GM19240 (cell line): ENCODE measurements around the gene LIMD2.

ENCODE experiments used
- DNase-seq: peaks from one replicate; pipeline ENCODE4 v3.0.0; 2011; ENCODE audit warnings: low spot score; ENCODE audit not compliant: insufficient read length

The LIMD2 gene

GRCh38 chr17:63701456-63701820 is 1.5 kb upstream of the LIMD2 start:
- no peak for DNase-seq

- DNase-seq, result no peak
These were observed 867 bp upstream of the LIMD2 start for GRCh38 chr17:63700528-63701455.

DNA sequence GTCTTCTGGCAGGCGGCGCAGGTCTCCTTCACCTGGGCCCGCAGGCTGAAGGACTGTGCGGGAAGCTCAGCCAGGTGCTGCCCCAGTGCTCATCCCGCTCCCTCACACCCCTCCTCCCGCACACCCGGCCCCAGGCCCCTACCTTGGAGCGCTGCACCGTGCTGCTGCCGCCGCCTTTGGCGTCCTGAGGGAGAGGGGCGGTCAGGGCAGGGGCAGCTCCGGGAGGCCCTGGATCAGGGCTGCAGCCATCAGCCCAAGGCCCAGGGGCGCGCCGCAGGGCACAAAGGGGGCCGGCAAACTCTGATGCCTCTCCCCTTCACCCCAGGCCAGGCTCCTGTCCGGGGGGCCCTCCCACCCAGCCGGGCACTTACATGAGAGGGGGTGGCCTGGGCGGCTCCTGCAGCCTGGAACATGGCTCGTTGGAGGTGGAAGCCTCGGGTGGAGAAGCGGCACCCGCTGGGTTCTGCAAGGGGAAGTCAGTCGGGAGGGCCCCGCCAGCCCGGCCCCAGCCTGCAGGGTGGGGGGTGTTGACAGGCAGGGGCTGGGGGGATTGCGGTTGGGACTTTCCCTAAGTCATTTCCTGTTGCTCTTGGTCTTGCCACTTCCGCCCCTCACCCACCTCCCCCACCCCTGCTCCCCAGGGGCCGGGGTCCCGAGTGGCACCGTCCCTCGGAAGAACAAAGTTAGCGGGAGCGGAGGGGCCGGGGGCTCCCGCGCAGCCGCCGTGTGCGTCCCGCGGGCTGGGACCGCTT is 863 bp downstream of the LIMD2 start:
- no peak for DNase-seq

GRCh38 chr17:63698381-63698885 is 1.5 kb downstream of the LIMD2 start:
- DNase-seq, result no peak

DNA sequence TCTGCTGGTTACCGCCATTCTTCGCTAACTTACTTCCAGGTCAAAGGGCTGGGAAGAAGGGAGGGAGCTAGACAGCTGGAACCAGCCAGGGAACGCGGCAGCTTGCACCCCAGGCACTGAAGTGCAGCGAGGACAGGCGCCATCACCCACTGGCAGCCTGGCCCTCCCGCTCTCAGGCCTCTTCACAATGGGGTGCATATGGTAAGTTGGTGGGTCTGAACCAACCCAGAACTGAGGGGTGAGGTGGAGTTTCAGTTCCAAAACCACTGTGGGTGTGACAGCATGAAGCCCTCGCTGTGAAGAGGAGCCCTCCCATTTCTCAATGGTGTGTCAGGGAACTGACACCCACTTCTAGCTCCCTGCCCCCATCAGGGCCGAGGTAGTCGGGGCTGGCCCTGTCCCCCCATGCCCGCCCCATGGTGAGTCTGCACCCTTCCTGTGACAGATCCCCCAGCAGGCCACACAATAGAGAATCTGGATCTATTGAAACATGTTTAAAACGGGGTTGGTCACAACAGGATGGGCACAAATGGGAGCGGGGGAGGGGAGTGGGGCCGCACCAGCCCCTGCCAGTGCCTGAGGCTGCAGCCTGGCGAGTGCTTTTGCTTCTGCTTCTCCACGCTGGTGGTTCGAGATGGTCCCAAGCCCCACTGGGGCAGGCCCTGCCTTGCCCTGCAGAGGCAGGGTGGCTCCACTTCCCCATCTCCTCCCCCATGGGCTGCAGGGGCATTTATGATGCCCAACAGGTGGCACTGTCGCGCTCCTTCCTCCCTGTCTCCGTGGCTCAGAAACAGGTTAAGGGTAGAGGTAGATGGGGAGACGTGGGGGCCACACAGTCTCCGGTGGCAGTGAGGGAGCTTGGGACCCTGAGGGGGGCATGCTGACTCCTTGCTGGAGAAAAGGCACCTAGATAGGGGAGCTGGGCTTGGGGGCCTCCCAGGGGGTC is 2.3 kb downstream of the LIMD2 start:
- peak; percentile 57 for DNase-seq

- DNase-seq, result peak; percentile 30
These were observed 3.5 kb downstream of the LIMD2 start for GRCh38 chr17:63696381-63696961.

DNA sequence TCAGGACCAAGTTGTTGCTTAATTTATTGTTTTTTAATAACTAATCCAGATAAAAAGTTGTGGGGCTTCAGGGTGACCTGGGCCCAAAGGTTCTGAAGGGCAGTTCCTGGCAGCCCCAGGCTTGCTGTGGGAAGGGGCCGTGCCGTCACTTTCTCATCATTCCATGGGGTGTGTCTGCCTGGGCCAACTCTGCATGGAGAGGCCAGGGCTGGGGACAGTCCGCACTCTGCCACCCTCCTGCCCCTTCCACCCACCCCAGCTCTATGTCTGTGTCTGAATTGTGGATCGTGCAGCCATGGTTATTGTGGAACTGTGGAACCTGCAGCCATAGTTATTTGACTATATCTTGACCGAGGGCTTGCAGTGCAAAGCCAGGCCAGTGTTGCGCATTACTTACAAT is 4.0 kb downstream of the LIMD2 start:
- no peak for DNase-seq

GRCh38 chr17:63694950-63695773 is 4.8 kb downstream of the LIMD2 start:
- no peak for DNase-seq

GRCh38 chr17:63694229-63694949 is 5.5 kb downstream of the LIMD2 start:
- no peak for DNase-seq

GRCh38 chr17:63693411-63694113 is 6.4 kb downstream of the LIMD2 start:
- no peak for DNase-seq

DNA sequence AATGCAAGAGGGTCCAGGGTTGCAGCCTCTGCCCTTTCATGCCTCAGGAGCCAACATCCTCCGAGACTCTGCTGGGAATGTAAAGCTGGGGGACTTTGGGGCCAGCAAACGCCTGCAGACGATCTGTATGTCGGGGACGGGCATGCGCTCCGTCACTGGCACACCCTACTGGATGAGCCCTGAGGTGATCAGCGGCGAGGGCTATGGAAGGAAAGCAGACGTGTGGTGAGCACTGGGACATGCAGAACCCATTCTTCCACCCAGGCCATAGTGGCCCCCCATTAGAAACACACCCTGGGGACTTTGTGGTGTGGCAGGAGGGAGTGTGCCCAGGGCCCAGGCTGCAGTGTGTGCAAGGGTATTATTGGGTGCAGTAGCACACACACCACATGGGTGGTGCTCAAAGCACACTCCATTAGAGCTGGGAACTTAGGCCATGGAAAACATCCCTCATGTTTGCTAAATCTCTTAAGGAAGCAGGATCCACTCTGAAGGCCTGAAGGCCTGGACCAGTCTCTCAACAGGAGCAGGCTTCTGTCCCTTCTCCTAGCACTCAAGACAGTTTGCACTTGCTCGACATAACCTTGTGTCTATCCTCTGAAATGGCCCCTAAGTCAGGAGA is 7.6 kb downstream of the LIMD2 start:
- no peak for DNase-seq

DNA sequence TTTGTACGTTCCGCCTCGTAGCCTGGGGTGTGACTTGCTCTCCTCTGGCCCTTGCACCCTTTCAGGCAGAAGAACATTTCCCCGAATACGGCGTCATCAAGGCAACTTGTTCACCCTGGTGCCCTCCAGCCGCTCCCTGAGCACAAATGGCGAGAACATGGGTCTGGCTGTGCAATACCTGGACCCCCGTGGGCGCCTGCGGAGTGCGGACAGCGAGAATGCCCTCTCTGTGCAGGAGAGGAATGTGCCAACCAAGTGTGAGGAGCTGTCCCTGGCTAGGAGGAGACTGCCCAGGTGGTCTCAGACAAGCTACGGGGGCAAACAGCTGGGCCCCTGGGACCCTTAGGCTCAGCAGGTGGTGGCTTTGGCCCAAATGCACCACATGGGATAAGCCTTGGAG is 10.4 kb downstream of the LIMD2 start:
- no peak for DNase-seq

DNA sequence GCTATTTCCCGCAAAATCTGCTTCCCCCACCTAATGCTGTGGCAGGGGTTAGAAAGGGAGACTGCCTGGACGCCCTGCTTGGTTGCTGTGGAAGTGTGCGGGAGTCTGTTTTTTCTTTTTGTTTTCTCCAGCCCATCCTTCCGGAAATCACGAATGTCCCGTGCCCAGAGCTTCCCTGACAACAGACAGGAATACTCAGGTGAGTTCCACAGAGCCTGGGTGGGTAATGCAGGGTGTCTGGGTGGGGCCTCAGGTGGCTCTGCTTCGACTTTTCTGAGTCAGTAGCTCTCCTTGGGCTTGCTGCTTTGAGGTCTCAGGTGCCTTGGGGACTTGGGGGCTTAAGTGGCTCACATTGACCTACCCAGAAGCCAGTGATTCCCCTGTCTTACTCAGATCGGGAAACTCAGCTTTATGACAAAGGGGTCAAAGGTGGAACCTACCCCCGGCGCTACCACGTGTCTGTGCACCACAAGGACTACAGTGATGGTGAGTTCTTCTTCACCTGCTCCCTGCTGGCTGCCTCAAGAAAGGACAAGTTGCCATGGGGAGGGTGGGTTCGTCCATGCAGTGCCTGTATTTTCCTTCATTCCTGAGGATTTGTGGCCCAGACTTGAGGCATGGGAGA is 11.4 kb downstream of the LIMD2 start:
- no peak for DNase-seq

DNA sequence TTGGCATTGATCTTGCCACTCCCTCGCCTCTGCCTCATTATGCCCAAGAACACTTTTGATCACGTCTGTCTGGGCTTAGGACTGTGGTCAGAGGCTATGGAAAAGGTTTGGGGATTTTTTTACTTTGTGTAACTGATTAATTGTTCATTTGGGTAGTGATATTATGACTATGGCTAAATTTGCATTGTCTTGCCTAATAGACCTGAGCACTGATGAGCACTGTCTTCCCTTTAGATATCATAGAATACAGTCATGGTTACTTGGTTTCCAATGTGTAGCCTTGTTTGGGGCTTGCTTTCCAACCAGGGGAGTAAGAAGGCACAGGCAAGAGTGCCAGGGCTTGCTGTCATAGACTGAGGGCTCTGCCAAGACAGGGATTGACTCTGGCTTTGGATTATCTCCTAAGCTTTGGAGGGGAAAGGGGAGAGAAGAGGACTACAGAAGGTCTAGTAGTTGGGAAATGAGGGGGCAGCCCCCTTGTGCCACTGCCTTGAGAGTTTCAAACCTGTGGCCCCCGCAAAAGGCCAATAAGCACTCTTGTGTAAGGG is 13.7 kb downstream of the LIMD2 start:
- no peak for DNase-seq

- DNase-seq, result no peak
These were observed 14.3 kb downstream of the LIMD2 start for GRCh38 chr17:63685578-63685977.

DNA sequence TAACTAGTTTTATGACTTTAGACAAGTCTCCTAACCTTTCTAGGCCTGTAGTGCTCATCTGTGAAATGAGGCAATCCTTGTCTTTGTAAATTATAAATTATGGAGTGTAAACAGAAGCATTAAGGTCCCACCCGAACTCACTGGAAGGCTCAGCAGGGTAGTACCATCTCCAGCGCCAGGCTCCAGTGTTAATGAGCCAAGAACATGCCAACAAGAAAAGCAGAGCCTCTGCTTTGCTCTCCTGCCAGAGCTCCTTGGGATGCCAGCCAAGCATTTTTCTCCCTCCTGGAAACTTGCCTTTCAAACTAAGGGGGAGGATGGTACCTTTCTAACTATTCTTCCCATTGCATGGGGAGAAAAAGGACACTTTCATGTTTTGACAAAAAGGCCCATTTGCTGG is 14.9 kb downstream of the LIMD2 start:
- no peak for DNase-seq

DNA sequence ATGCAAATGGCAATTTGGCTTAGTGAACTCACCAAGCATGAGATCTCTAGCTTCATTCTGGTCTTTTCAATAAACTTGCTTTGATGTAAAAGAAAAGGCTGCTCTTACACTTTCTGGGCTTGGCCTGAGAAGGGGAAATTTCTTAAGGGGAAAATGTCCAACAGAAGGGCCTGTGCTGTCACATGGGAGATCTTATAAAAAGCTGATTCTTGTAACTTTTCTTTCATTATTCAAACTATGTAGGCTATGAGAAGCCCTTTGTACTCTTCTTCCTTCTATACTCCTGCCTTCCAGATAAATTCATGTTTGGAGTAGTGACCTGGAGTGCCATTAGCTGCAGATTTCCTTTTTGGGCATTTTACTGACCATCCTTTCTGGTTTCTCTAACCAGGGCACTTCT is 16.9 kb downstream of the LIMD2 start:
- DNase-seq, result no peak

DNA sequence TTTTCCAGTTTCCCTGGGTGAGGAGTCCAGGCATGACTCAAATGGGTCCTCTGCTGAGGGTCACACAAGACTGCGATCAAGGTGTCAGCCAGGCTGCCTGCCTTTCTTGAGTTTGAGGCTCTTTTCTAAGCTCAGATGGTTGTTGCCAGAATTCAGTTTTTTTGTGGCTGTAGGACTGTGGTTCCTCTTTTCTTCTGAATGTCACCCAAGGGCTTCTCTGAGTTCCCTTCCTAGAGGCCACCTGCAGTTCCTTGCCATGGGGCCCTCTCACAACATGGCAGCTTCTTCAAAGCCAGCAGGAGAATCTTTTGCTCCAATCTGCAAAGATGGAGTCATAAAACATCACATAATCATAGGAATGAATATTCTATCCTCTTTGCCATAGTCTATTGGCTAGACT is 17.5 kb downstream of the LIMD2 start:
- DNase-seq, result no peak
